ENCODE results near the gene SACM1L.
A peak's percentile ranks its signal among the peaks of the same experiment; 100 is the strongest.
"Not testable (repeated sequence)": the region's sequence is repeated elsewhere in the genome, so short reads cannot be mapped to it uniquely, and the experiment has no call there.

The SACM1L gene

GRCh38 chr3:45741247-45741646 is 52.1 kb downstream of the SACM1L start:
- no peak for DNase-seq (ENCODE audit: low read depth in 1 of 2, low spot score in 1 of 2)

- DNase-seq (ENCODE audit: low read depth in 1 of 2, low spot score in 1 of 2): no peak
Observed at GRCh38 chr3:45741742-45742460, 52.7 kb downstream of the SACM1L start.

- no peak for DNase-seq (ENCODE audit: low read depth in 1 of 2, low spot score in 1 of 2)
Observed at GRCh38 chr3:45742461-45743089, 53.4 kb downstream of the SACM1L start.

GRCh38 chr3:45746165-45746776 is 57.1 kb downstream of the SACM1L start:
- no peak for DNase-seq (ENCODE audit: low read depth in 1 of 2, low spot score in 1 of 2)

GRCh38 chr3:45746777-45747622 is 57.8 kb downstream of the SACM1L start:
- no peak for DNase-seq (ENCODE audit: low read depth in 1 of 2, low spot score in 1 of 2)

GRCh38 chr3:45748068-45748467 is 58.9 kb downstream of the SACM1L start:
- DNase-seq (ENCODE audit: low read depth in 1 of 2, low spot score in 1 of 2): no peak

GRCh38 chr3:45749036-45749600 is 59.9 kb downstream of the SACM1L start:
- not testable (repeated sequence) for DNase-seq (ENCODE audit: low read depth in 1 of 2, low spot score in 1 of 2)

GRCh38 chr3:45749880-45750279 is 60.7 kb downstream of the SACM1L start:
- no peak for DNase-seq (ENCODE audit: low read depth in 1 of 2, low spot score in 1 of 2)

GRCh38 chr3:45751537-45752242 is 62.5 kb downstream of the SACM1L start:
- no peak for DNase-seq (ENCODE audit: low read depth in 1 of 2, low spot score in 1 of 2)

GRCh38 chr3:45753095-45753494 is 63.9 kb downstream of the SACM1L start:
- DNase-seq (ENCODE audit: low read depth in 1 of 2, low spot score in 1 of 2): no peak

- DNase-seq (ENCODE audit: low read depth in 1 of 2, low spot score in 1 of 2): no peak
Observed at GRCh38 chr3:45754461-45754860, 65.3 kb downstream of the SACM1L start.

GRCh38 chr3:45756055-45756454 is 66.9 kb downstream of the SACM1L start:
- no peak for DNase-seq (ENCODE audit: low read depth in 1 of 2, low spot score in 1 of 2)

GRCh38 chr3:45757141-45757540 is 67.9 kb downstream of the SACM1L start:
- not testable (repeated sequence) for DNase-seq (ENCODE audit: low read depth in 1 of 2, low spot score in 1 of 2)

- no peak for DNase-seq (ENCODE audit: low read depth in 1 of 2, low spot score in 1 of 2)
Observed at GRCh38 chr3:45758871-45759270, 69.7 kb downstream of the SACM1L start.

GRCh38 chr3:45759851-45760250 is 70.7 kb downstream of the SACM1L start:
- no peak for DNase-seq (ENCODE audit: low read depth in 1 of 2, low spot score in 1 of 2)

GRCh38 chr3:45760878-45761711 is 71.9 kb downstream of the SACM1L start:
- peak in 1 of 2 donors; percentile 14 for DNase-seq (ENCODE audit: low read depth in 1 of 2, low spot score in 1 of 2)

GRCh38 chr3:45761831-45762230 is 72.6 kb downstream of the SACM1L start:
- DNase-seq (ENCODE audit: low read depth in 1 of 2, low spot score in 1 of 2): no peak

GRCh38 chr3:45762647-45763302 is 73.6 kb downstream of the SACM1L start:
- DNase-seq (ENCODE audit: low read depth in 1 of 2, low spot score in 1 of 2): no peak

GRCh38 chr3:45763303-45763675 is 74.1 kb downstream of the SACM1L start:
- no peak for DNase-seq (ENCODE audit: low read depth in 1 of 2, low spot score in 1 of 2)

All from stimulated activated CD4-positive, alpha-beta T cell treated with anti-CD3 and anti-CD28 coated beads, Interleukin-15, amount 100 ng/mL, for 1 hour (primary cell).